Stimulated activated CD4-positive, alpha-beta T cell treated with anti-CD3 and anti-CD28 coated beads, TNF-alpha, amount 100 ng/mL, for 24 hours (primary cell): ENCODE data around the gene ESRRG.
"Not testable (repeated sequence)": the region's sequence is repeated elsewhere in the genome, so short reads cannot be mapped to it uniquely, and the experiment has no call there.

Experiments used
- DNase-seq, 3 experiments: peaks; one replicate each; pipeline ENCODE4 v3.0.0-alpha.2; 2020; ENCODE audit warnings: low read depth in 3 of 3

The ESRRG gene

GRCh38 chr1:216704065-216704464, 19.2 kb downstream of the ESRRG start:
- DNase-seq: not testable (repeated sequence)

- no peak for DNase-seq
Observed at GRCh38 chr1:216702170-216702569, 21.1 kb downstream of the ESRRG start.

- DNase-seq: no peak
Observed at GRCh38 chr1:216700779-216701178, 22.4 kb downstream of the ESRRG start.

- DNase-seq: no peak
Observed at GRCh38 chr1:216691710-216692109, 31.5 kb downstream of the ESRRG start.

- no peak for DNase-seq
Observed at GRCh38 chr1:216690603-216691002, 32.6 kb downstream of the ESRRG start.

- no peak for DNase-seq
Observed at GRCh38 chr1:216688127-216688657, 35.0 kb downstream of the ESRRG start.

GRCh38 chr1:216686860-216687766, 36.1 kb downstream of the ESRRG start:
- no peak for DNase-seq

GRCh38 chr1:216682752-216683151, 40.5 kb downstream of the ESRRG start:
- no peak for DNase-seq

- no peak for DNase-seq
Observed at GRCh38 chr1:216679108-216679507, 44.1 kb downstream of the ESRRG start.

GRCh38 chr1:216670118-216670883, 52.9 kb downstream of the ESRRG start:
- no peak for DNase-seq

GRCh38 chr1:216666441-216666840, 56.8 kb downstream of the ESRRG start:
- no peak for DNase-seq

GRCh38 chr1:216665856-216666255, 57.4 kb downstream of the ESRRG start:
- DNase-seq: no peak

GRCh38 chr1:216665406-216665805, 57.8 kb downstream of the ESRRG start:
- DNase-seq: no peak

- no peak for DNase-seq
Observed at GRCh38 chr1:216662681-216663080, 60.5 kb downstream of the ESRRG start.

- no peak for DNase-seq
Observed at GRCh38 chr1:216660561-216660960, 62.7 kb downstream of the ESRRG start.

- DNase-seq: no peak
Observed at GRCh38 chr1:216653001-216653400, 70.2 kb downstream of the ESRRG start.

- no peak for DNase-seq
Observed at GRCh38 chr1:216651826-216652418, 71.3 kb downstream of the ESRRG start.

- no peak for DNase-seq
Observed at GRCh38 chr1:216643176-216643575, 80.1 kb downstream of the ESRRG start.

GRCh38 chr1:216641669-216642460, 81.4 kb downstream of the ESRRG start:
- DNase-seq: no peak

GRCh38 chr1:216640100-216640499, 83.1 kb downstream of the ESRRG start:
- no peak for DNase-seq

- no peak for DNase-seq
Observed at GRCh38 chr1:216632980-216633379, 90.2 kb downstream of the ESRRG start.
